OCI-LY7 (cell line): ENCODE data around the gene MED8.

Experiments used
- EZH2phosphoT487 ChIP-seq: fragments of 200-600 bp; sonication (generic); IDR thresholded peaks from 2 replicates; pipeline ENCODE4 v1.6.1; 2018; ENCODE audit warnings: low read depth, borderline replicate concordance, mild to moderate bottlenecking, mixed run types, antibody characterized with exemption, low read length, moderate library complexity, mixed read lengths
- TF ChIP-seq, protein P1 (sequence below): fragments of 200-600 bp; sonication (generic); conservative IDR thresholded peaks from 2 replicates; pipeline ENCODE4 v1.5.1; 2014; ENCODE audit warnings: mild to moderate bottlenecking, antibody characterized with exemption, low read length, moderate library complexity, mixed read lengths

DNA sequence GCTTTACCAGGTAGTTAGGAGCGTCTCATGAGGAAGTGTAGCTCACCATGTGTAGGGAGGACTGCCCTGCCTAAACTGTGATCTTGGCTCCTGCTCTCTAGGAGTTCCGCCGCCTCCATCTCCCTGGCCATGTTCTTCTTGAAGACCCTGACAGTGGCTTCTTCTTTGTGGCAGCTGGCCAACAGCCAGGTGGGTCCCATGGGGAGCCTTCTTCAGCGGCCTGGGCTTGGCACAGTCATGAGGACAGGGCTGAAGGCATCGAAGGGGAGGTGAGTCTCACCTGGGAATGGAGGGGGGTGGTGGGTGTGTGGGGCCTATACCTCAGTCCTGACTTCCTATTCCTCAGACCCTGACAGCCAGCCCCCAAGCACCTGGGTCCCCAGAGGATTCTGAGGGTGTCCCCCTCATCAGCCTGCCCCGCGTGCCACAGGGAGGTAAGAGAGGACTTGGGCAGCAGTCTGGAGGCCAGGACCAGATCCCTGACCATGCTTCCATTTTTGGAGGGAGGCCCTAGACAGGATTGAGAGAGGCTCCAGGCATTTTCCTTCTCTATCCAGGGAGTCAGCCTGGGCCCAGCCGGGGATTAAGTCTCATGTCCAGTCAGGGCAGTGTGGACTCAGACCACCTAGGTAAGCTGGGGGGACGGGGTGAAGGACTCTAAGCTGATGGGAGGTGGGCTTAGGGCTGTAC is 42.7 kb upstream of the MED8 start:
- TF ChIP-seq, protein P1, sequence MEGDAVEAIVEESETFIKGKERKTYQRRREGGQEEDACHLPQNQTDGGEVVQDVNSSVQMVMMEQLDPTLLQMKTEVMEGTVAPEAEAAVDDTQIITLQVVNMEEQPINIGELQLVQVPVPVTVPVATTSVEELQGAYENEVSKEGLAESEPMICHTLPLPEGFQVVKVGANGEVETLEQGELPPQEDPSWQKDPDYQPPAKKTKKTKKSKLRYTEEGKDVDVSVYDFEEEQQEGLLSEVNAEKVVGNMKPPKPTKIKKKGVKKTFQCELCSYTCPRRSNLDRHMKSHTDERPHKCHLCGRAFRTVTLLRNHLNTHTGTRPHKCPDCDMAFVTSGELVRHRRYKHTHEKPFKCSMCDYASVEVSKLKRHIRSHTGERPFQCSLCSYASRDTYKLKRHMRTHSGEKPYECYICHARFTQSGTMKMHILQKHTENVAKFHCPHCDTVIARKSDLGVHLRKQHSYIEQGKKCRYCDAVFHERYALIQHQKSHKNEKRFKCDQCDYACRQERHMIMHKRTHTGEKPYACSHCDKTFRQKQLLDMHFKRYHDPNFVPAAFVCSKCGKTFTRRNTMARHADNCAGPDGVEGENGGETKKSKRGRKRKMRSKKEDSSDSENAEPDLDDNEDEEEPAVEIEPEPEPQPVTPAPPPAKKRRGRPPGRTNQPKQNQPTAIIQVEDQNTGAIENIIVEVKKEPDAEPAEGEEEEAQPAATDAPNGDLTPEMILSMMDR: no peak
- TF ChIP-seq EZH2phosphoT487: no peak
